NB4 (cell line): ENCODE measurements around the gene CDH13.

Experiments used
- TF ChIP-seq, protein P1 (sequence below): IDR thresholded peaks from one replicate; pipeline ENCODE4 v1.5.1; 2012; ENCODE audit warnings: low read depth, low read length
- TF ChIP-seq, protein P2 (sequence below): IDR thresholded peaks from 2 replicates; pipeline ENCODE4 v1.6.1; 2011; ENCODE audit warnings: low read depth, low read length

DNA sequence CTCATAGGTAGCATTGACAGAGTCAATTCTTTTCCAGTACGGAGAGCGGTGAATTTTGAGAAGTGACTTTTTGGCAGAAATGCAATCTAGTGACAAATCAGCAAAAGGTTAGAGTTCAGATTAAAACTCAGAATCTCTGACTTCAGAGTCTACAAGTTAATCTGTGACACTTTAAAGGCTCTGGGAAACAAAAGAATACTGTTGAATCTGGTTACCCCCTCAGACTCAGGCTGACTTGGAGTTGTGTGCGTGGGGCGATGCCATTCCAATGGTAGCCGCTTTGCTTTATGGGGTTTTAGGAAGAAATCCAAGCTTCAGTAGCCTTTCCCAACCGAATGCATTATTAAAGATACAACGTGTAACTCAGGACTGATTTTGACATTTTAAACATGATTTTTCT is 118.2 kb downstream of the CDH13 start:
- TF ChIP-seq, protein P1, sequence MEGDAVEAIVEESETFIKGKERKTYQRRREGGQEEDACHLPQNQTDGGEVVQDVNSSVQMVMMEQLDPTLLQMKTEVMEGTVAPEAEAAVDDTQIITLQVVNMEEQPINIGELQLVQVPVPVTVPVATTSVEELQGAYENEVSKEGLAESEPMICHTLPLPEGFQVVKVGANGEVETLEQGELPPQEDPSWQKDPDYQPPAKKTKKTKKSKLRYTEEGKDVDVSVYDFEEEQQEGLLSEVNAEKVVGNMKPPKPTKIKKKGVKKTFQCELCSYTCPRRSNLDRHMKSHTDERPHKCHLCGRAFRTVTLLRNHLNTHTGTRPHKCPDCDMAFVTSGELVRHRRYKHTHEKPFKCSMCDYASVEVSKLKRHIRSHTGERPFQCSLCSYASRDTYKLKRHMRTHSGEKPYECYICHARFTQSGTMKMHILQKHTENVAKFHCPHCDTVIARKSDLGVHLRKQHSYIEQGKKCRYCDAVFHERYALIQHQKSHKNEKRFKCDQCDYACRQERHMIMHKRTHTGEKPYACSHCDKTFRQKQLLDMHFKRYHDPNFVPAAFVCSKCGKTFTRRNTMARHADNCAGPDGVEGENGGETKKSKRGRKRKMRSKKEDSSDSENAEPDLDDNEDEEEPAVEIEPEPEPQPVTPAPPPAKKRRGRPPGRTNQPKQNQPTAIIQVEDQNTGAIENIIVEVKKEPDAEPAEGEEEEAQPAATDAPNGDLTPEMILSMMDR: no peak
- TF ChIP-seq, protein P2, sequence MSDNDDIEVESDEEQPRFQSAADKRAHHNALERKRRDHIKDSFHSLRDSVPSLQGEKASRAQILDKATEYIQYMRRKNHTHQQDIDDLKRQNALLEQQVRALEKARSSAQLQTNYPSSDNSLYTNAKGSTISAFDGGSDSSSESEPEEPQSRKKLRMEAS: no peak
